ENCODE results near the gene CHL1.

- TF ChIP-seq CTCF (conservative IDR thresholded peaks at IDR 0.05; ENCODE audit: low read depth, low read length) (no peak), EZH2 (IDR thresholded peaks at IDR 0.05; ENCODE audit: borderline replicate concordance, low read depth, low read length, poor library complexity, severe bottlenecking) (no peak)
These were observed 4.2 kb upstream of the CHL1 start for GRCh38 chr3:192215-192929.
